Choroid plexus epithelial cell (primary cell): Measurements from ENCODE around the gene ADORA2A.

Experiments used
- DNase-seq: peaks from one replicate; pipeline ENCODE4 v3.0.0-alpha.2; 2010; ENCODE audit warnings: low read depth
- H3K4me3 ChIP-seq: 2 replicates; pipeline ENCODE4 v1.5.1; 2011; ENCODE audit warnings: low read depth, mild to moderate bottlenecking, control low read depth, low read length, moderate library complexity
- CTCF ChIP-seq: conservative IDR thresholded peaks from 2 replicates; pipeline ENCODE4 v1.5.1; 2011; ENCODE audit warnings: low read depth, mild to moderate bottlenecking, control low read depth, inconsistent platforms, low read length, moderate library complexity

ADORA2A gene

DNA sequence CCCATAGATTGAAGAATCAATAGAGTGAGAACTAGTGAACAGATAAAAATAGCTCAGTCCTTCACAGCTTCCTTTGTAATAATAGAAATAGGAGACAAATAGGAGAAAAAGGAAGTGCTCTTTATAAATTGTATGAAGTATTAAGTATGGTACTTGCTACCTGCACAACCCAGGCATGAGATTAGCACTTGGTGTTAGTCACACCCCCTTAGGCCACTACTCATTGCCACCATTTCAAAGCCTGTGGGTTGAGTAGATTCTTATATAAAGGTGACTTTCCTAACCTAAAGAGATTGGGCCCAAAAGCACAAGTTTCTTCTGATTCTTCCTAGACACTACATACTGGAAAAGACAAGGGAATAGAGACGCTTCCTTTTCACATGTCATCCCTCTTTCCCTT lies 37.7 kb upstream of the ADORA2A start:
- H3K4me3 ChIP-seq: no peak overlapping the region
- no peak for DNase-seq
- no peak for TF ChIP-seq CTCF

GRCh38 chr22:24390156-24390555 lies 37.2 kb upstream of the ADORA2A start:
- no peak for TF ChIP-seq CTCF
- no peak overlapping the region for H3K4me3 ChIP-seq
- no peak for DNase-seq

DNA sequence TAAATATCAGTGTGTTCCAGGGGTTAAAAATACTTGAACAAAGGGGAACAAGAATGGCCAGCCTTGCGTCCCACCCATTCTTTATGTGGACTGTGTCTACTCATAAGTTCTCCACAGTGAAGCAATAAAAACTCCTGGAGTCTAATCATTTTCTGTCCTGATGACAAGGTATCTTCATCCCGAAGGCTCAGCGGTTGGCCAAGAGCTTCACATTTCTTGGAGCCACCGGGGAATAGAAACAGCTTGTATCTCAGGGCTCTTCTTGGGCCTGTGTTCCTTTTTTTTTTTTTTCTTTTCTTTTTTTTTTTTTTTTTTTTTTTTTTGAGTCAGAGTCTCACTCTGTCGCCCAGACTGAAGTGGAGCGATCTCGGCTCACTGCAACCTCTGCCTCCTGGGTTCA lies 36.8 kb upstream of the ADORA2A start:
- H3K4me3 ChIP-seq: no peak overlapping the region
- DNase-seq: peak; percentile 78
- TF ChIP-seq CTCF: no peak

- peak; percentile 86 for DNase-seq
- TF ChIP-seq CTCF: no peak
- no peak overlapping the region for H3K4me3 ChIP-seq
These were observed 35.6 kb upstream of the ADORA2A start for GRCh38 chr22:24391836-24392217.

- DNase-seq: no peak
- no peak for TF ChIP-seq CTCF
- H3K4me3 ChIP-seq: no peak overlapping the region
These were observed 35.0 kb upstream of the ADORA2A start for GRCh38 chr22:24392218-24392931.

DNA sequence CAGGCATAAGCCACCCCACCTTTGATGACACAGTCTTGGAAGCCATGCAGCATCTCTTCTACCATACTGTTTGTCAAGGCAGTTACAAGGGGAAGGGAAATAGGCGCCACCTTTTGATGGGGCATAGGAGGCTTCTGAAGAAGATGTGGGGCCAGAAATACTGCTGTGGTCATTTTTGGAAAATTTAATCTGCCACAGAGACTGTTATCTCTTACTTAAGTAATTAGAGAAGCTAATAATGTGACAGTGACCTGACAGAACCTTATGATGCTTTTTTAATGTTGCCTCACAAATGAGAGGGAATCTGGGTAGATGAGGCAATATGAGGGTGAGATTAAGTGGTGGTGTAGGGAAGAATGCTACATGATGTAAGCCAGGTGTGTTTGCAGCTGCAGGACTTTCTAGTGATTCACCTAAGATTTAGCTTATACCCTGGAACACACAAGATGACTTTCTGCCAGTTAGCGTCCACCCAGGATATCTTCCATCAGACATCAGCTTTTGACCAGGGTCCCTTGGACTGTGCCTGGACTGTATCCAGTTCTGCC lies 34.3 kb upstream of the ADORA2A start:
- no peak for DNase-seq
- TF ChIP-seq CTCF: no peak
- H3K4me3 ChIP-seq: no peak overlapping the region

DNA sequence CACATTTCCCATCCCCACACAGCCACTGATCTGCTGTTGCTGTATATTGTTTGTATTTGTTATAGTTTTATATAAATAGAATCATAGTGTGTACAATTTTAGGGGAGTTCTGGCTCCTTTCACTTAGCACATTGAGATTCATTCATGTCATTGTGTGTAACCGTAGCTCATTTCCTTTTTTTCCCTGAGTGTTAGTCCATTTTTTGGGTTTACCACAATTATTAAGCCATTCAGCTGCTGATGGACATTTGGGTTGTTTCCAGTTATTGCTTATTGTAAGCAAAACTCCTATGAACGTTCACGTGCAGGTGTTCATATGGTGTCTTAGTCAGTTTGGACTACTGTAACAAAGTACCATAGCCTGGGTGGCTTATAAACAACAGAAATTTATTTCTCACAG lies 33.6 kb upstream of the ADORA2A start:
- no peak overlapping the region for H3K4me3 ChIP-seq
- TF ChIP-seq CTCF: no peak
- DNase-seq: no peak
